ENCODE results near the gene FUT6.

The FUT6 gene

GRCh38 chr19:5837761-5838352 lies 1.6 kb downstream of the FUT6 start:
- no peak for TF ChIP-seq CTCF (IDR thresholded peaks at IDR 0.05; ENCODE audit: low read depth, low read length)
- DNase-seq (ENCODE audit: low read depth in 2 of 2): no peak
- no peak overlapping the region for H3K4me3 ChIP-seq (replicated peaks in 1 of 2; ENCODE audit: low read depth in 2 of 2, low read length in 2 of 2)

- no peak overlapping the region for H3K4me3 ChIP-seq (replicated peaks in 1 of 2; ENCODE audit: low read depth in 2 of 2, low read length in 2 of 2)
- no peak for TF ChIP-seq CTCF (IDR thresholded peaks at IDR 0.05; ENCODE audit: low read depth, low read length)
- DNase-seq (ENCODE audit: low read depth in 2 of 2): no peak
These were observed 6.8 kb downstream of the FUT6 start for GRCh38 chr19:5832527-5833216.

GRCh38 chr19:5832061-5832460 lies 7.4 kb downstream of the FUT6 start:
- no peak overlapping the region for H3K4me3 ChIP-seq (replicated peaks in 1 of 2; ENCODE audit: low read depth in 2 of 2, low read length in 2 of 2)

GRCh38 chr19:5831159-5831558 lies 8.3 kb downstream of the FUT6 start:
- TF ChIP-seq CTCF (IDR thresholded peaks at IDR 0.05; ENCODE audit: low read depth, low read length): no peak
- DNase-seq (ENCODE audit: low read depth in 2 of 2): no peak

More at GRCh38 chr19:5832061-5832460, 7.4 kb downstream of the FUT6 start:
- no peak for DNase-seq (ENCODE audit: low read depth in 2 of 2)
- TF ChIP-seq CTCF (IDR thresholded peaks at IDR 0.05; ENCODE audit: low read depth, low read length): no peak

GRCh38 chr19:5829567-5830310 lies 9.8 kb downstream of the FUT6 start:
- no peak for TF ChIP-seq CTCF (IDR thresholded peaks at IDR 0.05; ENCODE audit: low read depth, low read length)
- DNase-seq (ENCODE audit: low read depth in 2 of 2): no peak
- no peak overlapping the region for H3K4me3 ChIP-seq (replicated peaks in 1 of 2; ENCODE audit: low read depth in 2 of 2, low read length in 2 of 2)

More at GRCh38 chr19:5831159-5831558, 8.3 kb downstream of the FUT6 start:
- no peak overlapping the region for H3K4me3 ChIP-seq (replicated peaks in 1 of 2; ENCODE audit: low read depth in 2 of 2, low read length in 2 of 2)

- peak overlapping the region; percentile 56 to 69 for H3K4me3 ChIP-seq (replicated peaks in 1 of 2; ENCODE audit: low read depth in 2 of 2, low read length in 2 of 2)
- TF ChIP-seq CTCF (IDR thresholded peaks at IDR 0.05; ENCODE audit: low read depth, low read length): no peak
- DNase-seq (ENCODE audit: low read depth in 2 of 2): peak in 1 of 2 donors; percentile 27
These were observed 10.6 kb downstream of the FUT6 start for GRCh38 chr19:5828661-5829566.

Data from cardiac fibroblast (primary cell).